Nephron progenitor cell (in vitro differentiated cells): Measurements from ENCODE around the gene INSYN2B.

Source experiments
- DNase-seq: peaks from one replicate; pipeline ENCODE4 v3.0.0; 2021
- H3K27ac Mint-ChIP-seq: 2 replicates; pipeline ENCODE4 v1.8.0; 2021; ENCODE audit warnings: mild to moderate bottlenecking, moderate library complexity, mixed read lengths
- H3K27me3 Mint-ChIP-seq: 2 replicates; pipeline ENCODE4 v1.8.0; 2021; ENCODE audit warnings: mild to moderate bottlenecking, low read depth, mixed read lengths; ENCODE audit not compliant: poor library complexity
- H3K36me3 Mint-ChIP-seq: 2 replicates; pipeline ENCODE4 v1.8.0; 2021; ENCODE audit warnings: low read depth, mixed read lengths
- H3K4me1 Mint-ChIP-seq: 2 replicates; pipeline ENCODE4 v1.8.0; 2021; ENCODE audit warnings: mixed read lengths
- H3K4me3 Mint-ChIP-seq: 2 replicates; pipeline ENCODE4 v1.8.0; 2021; ENCODE audit warnings: mild to moderate bottlenecking, moderate library complexity, mixed read lengths
- H3K9me3 Mint-ChIP-seq: 2 replicates; pipeline ENCODE4 v1.8.0; 2021; ENCODE audit warnings: mild to moderate bottlenecking, moderate library complexity, mixed read lengths
- TF ChIP-seq, protein P1 (sequence below): fragments of 200-600 bp; sonication (generic); IDR thresholded peaks from 2 replicates; pipeline ENCODE4 v1.5.0; 2021; ENCODE audit warnings: antibody characterized with exemption

The INSYN2B gene

DNA sequence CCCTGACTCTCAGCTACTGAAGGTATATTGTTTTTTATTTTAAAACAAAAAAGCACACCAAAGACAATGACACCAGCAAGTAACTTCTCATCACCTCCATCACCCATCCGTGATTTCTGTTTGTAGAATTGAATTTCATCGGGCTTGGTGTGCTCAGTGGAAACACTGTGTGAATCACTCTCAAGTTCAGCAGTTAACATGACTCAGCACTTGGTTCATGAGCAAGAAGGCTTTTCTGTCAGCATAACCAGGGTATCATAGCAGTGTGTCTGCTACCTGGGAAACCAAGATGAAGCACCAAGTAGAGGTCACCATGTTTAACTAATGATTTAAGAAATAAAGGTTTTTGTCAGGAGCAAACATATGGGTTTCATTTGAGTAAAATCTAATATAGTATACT is 123.7 kb downstream of the INSYN2B start:
- no peak for DNase-seq
- peaks cover 16% of the 10 kb centered on the region for H3K9me3 Mint-ChIP-seq
- H3K36me3 Mint-ChIP-seq = no peaks in the 10 kb centered on the region
- H3K4me3 Mint-ChIP-seq = no peak overlapping the region
- H3K4me1 Mint-ChIP-seq = peaks cover 4% of the 10 kb centered on the region
- TF ChIP-seq, protein P1, sequence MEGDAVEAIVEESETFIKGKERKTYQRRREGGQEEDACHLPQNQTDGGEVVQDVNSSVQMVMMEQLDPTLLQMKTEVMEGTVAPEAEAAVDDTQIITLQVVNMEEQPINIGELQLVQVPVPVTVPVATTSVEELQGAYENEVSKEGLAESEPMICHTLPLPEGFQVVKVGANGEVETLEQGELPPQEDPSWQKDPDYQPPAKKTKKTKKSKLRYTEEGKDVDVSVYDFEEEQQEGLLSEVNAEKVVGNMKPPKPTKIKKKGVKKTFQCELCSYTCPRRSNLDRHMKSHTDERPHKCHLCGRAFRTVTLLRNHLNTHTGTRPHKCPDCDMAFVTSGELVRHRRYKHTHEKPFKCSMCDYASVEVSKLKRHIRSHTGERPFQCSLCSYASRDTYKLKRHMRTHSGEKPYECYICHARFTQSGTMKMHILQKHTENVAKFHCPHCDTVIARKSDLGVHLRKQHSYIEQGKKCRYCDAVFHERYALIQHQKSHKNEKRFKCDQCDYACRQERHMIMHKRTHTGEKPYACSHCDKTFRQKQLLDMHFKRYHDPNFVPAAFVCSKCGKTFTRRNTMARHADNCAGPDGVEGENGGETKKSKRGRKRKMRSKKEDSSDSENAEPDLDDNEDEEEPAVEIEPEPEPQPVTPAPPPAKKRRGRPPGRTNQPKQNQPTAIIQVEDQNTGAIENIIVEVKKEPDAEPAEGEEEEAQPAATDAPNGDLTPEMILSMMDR = no peak
- H3K27me3 Mint-ChIP-seq = peaks cover 8% of the 10 kb centered on the region
- H3K27ac Mint-ChIP-seq = no peak overlapping the region

DNA sequence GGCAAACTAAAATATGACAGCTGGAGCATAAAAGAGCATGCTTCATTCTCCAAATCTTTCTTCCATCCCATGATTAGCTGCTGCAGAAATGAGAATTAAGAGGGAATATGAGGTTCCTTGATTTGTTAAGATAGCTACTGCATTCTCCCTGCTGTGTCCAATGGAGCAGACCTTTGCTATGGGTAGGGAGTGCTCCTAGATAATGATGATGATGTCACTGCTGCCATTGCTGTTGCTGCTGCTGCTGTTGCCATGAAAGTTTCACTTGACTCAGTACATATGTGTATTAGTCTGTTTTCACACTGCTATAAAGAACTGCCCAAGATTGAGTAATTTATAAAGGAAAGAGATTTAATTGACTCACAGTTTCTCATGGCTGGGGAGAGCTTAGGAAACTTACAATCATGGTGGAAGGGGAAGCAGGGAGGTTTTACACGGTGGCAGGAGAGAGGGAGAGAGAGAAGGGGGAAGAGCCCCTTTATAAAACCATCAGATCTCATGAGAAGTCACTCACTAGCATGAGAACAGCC is 128.9 kb downstream of the INSYN2B start:
- H3K9me3 Mint-ChIP-seq = peaks cover 35% of the 10 kb centered on the region
- no peaks in the 10 kb centered on the region for H3K36me3 Mint-ChIP-seq
- H3K4me3 Mint-ChIP-seq = no peak overlapping the region
- peaks cover 12% of the 10 kb centered on the region for H3K27me3 Mint-ChIP-seq
- H3K4me1 Mint-ChIP-seq = no peaks in the 10 kb centered on the region
- DNase-seq = no peak
- TF ChIP-seq, protein P1 = no peak
- no peak overlapping the region for H3K27ac Mint-ChIP-seq

DNA sequence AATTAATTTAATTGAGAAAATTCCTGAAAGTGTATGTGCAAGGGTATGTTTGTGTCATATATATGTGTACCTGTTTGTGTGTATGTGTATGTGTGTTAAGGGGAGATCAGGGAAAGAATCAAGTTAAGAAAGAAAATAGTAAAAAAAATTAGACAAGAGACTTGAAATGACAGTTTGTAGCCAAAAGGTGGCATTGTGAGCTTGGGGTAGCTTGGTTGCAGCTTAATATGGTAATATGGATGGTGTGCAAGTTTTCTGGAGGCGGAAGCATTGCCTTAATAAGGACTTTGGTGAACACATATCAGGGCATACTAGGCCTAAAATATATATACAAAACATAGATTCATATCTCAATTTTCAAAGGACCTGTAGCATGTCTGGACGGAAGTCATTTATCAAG is 129.9 kb downstream of the INSYN2B start:
- Mint-ChIP-seq H3K4me1 (no peaks in the 10 kb centered on the region), H3K27me3 (peaks cover 8% of the 10 kb centered on the region), H3K27ac (no peak overlapping the region), H3K4me3 (no peak overlapping the region), H3K36me3 (no peaks in the 10 kb centered on the region), H3K9me3 (peaks cover 35% of the 10 kb centered on the region)
- TF ChIP-seq, protein P1 = no peak
- no peak for DNase-seq

DNA sequence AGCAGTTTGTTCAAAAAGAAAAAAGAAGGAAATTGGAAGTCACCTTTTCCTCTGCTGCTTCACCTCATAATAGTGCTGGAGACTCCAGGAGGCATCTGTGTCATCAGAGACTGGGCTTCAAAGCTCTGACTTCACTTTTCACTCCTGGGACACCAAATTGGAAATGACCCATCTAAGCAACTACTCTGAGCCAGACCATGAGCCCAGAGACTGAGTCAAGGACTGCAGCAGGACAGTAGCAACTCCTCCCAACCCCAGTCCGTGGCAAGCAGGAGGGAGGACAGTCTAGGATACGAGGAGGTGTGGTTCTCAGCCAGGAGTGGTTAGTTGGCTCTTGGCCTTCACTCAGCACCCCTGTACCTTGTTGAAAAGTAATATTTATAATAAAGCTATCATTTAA is 131.5 kb downstream of the INSYN2B start:
- Mint-ChIP-seq H3K36me3 (no peaks in the 10 kb centered on the region), H3K27ac (no peak overlapping the region), H3K27me3 (peaks cover 11% of the 10 kb centered on the region), H3K4me3 (no peak overlapping the region), H3K4me1 (no peaks in the 10 kb centered on the region), H3K9me3 (peaks cover 35% of the 10 kb centered on the region)
- TF ChIP-seq, protein P1 = no peak
- no peak for DNase-seq

DNA sequence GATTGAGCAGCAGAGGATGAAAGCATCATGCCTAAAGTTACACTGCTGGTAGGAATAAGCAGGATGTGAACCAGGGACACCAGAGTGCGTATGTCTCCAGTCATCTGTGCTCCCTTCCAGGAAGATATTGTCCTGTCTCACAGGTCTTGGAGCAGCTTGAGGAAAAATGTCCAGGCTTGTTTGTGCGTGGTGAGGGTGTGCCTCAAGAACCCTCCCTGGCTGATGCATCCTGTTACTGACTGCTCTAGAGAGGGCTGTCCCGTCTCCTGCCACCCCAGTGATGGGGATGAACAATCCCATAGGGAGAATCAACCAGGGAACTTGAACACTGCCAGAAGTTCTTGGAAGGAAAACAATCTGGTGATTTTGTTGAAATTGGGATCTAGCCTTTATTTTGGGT is 132.0 kb downstream of the INSYN2B start:
- no peak overlapping the region for H3K4me3 Mint-ChIP-seq
- peaks cover 33% of the 10 kb centered on the region for H3K9me3 Mint-ChIP-seq
- H3K4me1 Mint-ChIP-seq = no peaks in the 10 kb centered on the region
- peaks cover 11% of the 10 kb centered on the region for H3K27me3 Mint-ChIP-seq
- H3K36me3 Mint-ChIP-seq = no peaks in the 10 kb centered on the region
- TF ChIP-seq, protein P1 = no peak
- no peak for DNase-seq
- no peak overlapping the region for H3K27ac Mint-ChIP-seq

DNA sequence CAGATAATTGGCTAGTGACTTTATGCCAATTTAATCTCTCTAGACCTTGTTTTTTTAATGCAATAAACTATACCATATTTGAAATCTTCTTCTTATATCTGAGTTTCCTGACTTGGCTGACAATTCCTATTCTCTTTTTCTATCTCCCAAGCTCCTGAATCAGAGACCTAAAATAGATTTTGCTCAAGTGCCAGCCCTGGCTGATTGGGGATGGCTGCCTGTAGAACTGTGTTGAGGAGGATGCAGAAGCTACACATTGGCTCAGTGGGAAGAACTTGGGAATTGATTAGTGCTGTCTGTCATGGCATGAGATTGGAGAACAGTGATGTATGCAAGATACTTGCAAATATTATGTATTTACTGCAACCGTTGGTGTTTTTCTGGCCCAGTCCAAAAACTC is 132.8 kb downstream of the INSYN2B start:
- DNase-seq = no peak
- Mint-ChIP-seq H3K27ac (no peak overlapping the region), H3K4me1 (no peaks in the 10 kb centered on the region), H3K9me3 (peaks cover 27% of the 10 kb centered on the region), H3K36me3 (no peaks in the 10 kb centered on the region), H3K27me3 (peaks cover 7% of the 10 kb centered on the region), H3K4me3 (no peak overlapping the region)
- TF ChIP-seq, protein P1 = no peak
